GF-D8 (cell line): Measurements from ENCODE around the gene RCE1.

Source experiments
- DNase-seq: peaks from one replicate; lab custom pipeline; 2025; lab: John Stamatoyannopoulos, UW

Gene RCE1

DNA sequence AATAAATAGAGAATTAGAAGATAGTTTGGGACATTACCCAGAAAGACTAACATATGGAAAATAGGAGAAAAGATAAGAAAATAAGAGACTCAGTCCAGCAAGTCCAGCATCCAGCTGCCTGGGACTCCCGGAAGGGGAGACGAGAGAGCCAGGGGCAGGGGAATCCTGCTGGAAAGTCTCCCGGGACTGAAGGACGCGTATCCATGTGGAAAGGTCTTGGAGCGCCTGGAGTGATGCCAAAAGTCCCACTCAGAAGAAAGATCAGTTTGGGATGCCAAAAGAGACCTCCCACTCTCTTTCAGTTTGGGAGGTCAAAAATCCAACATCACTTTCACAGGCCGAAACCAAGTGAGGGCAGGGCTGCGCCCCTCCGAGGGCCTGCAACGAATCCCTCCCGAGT, 44.3 kb downstream of the RCE1 start:
- DNase-seq: no peak

DNA sequence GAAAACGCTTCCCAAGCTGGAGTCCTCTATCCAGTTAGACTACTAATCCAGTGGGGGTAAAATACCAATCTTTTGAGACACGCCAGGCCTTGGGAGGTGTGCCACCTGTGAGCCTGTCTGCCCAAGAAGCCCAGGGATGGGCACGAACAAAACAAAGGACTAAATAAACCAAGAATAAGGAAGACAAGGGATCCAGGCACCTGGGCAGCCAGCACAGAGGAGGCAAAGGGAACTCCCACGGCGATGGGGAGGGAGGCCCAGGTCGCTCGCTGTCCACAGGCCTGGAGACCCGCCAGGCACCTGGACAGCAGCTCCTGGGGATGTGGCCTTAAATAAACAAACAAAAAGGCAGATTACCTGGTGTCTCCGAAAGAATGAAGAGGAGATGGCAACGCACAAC, 45.0 kb downstream of the RCE1 start:
- no peak for DNase-seq

DNA sequence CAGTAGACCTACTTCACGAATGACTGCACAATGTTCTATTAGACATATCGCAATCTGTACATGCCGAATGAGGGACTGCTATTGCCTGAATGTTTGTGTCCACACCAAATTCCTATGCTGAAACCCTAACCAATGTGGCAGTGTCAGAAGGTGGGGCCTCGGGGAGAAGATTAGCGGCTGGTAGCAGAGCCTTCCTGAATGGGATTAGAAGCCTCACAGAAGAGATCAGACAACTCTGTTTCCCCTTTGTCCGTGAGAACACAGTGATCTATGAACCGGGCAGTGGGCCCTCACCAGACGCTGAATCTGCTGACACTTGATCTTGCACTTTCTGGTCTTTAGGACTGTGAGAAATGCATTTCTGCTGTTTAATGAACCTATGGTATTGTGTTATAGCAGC, 46.7 kb downstream of the RCE1 start:
- no peak for DNase-seq

DNA sequence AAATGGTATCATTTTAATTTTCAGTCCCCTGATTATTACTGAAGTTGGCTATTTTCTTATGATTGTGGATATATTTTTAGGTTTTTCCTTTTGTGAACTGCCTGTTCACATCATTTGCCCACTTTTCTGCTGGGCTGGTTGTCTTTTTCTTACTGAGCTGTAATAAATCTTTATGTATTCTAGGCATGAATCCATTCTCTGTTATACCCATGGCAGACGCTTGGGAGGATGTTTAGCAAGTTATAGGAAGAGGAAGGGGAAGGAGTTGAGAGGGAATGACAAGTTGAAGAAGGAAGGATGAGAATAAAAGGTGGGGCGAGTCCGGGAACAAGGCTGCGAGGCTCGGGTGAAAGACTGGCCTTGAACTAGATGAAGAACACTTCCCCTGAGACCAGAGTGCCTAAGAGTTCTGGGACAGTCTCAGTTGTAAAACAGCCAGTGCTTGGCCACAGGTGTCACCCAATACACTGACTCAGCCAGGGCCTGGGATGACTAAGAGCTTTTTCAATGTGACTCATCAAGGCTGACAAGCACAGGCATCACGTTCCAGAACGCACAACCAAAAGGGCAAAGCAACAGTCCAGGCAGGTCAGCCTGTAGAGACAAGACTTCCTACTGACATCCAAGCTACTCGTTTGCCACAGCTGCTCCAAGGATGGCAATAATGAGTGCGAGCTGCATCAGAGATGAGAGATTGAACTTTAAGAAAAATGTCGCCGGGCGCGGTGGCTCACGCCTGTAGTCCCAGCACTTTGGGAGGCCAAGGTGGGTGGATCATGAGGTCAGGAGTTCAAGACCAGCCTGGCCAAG, 48.8 kb downstream of the RCE1 start:
- DNase-seq: no peak

DNA sequence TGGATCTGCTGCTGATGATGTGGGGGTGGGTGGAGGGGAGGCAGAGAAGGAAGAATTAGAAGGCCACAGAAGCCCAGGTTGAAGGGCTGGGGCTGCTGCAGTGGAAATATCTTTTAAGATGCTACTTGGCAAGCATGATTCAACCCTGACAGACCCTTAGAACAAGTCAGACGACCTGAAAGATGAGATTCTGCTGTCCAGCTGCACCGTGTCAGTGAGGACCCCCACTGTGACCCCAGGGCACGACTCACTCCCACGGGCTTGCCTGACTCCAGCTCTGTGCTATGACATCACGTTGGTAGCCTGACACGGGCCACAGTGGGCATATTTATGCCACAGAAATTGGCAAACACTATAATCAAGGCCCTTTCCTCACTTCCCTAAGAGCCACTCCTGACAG, 49.7 kb downstream of the RCE1 start:
- no peak for DNase-seq

DNA sequence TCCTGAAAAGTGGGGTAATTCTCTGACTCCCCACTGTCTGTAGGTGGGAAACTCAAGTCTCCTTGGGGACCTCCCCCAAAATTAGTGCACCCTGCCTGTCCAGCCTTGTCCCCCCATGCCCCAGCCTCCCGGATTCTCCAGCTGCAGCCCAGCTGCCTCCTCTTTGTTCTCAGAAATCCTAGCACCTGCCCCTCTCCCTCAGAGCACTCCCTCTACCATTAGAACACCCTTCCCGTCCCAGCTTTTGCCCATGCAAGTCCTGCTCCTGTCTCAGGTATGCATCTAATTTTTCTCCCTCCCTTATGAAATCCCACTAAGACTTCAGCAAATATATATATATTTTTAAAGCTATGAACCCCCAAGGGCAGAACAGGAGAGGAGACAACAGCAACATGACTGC, 50.9 kb downstream of the RCE1 start:
- no peak for DNase-seq
